Dedifferentiated amniotic fluid mesenchymal stem cell (primary cell): ENCODE measurements around the gene CEACAM16.
"Not testable (repeated sequence)": the region's sequence is repeated elsewhere in the genome, so short reads cannot be mapped to it uniquely, and the experiment has no call there.

Source experiments
- DNase-seq: peaks from one replicate; pipeline ENCODE4 v3.0.0-alpha.2; 2016; ENCODE audit errors: extremely low spot score

The CEACAM16 gene, protein sequence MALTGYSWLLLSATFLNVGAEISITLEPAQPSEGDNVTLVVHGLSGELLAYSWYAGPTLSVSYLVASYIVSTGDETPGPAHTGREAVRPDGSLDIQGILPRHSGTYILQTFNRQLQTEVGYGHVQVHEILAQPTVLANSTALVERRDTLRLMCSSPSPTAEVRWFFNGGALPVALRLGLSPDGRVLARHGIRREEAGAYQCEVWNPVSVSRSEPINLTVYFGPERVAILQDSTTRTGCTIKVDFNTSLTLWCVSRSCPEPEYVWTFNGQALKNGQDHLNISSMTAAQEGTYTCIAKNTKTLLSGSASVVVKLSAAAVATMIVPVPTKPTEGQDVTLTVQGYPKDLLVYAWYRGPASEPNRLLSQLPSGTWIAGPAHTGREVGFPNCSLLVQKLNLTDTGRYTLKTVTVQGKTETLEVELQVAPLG

DNA sequence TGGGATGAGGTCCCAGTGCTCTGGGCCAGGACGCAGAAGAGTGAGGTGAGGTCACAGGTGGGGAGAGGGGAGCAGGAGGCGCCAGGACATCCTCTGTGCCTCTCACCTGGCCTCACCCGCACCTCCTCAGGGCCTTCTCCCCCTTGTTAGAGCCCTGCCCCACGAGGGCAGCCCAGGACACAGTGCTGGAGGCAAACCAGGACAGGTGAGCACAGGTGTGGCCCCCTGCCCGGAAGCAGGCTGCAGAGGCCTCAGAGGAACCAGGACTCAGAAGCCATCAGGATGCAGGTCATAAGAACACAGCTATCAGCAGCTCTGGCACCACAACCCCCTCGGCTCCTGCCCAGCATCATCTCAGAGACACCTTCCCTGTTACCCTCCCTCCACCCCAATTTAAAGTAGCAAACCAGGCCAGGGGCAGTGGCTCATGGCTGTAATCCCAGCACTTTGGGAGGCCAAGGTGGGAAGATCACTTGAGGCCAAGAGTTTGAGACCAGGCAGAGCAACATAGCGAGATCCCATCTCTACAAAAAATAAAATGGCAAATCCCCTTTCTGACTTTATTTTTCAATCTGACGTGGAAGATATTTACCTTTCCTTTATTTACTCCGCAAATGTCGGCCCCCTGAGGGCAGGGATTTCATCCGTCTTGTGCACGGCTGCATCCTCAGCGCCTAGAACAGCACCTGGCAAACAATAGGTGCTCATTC is at the start of gene CEACAM16:
CEACAM16 (plus strand) TSS at position 660 of the 710 bp plus-strand sequence. CDS start 2,306 bp downstream, outside the sequence.
- no peak for DNase-seq

DNA sequence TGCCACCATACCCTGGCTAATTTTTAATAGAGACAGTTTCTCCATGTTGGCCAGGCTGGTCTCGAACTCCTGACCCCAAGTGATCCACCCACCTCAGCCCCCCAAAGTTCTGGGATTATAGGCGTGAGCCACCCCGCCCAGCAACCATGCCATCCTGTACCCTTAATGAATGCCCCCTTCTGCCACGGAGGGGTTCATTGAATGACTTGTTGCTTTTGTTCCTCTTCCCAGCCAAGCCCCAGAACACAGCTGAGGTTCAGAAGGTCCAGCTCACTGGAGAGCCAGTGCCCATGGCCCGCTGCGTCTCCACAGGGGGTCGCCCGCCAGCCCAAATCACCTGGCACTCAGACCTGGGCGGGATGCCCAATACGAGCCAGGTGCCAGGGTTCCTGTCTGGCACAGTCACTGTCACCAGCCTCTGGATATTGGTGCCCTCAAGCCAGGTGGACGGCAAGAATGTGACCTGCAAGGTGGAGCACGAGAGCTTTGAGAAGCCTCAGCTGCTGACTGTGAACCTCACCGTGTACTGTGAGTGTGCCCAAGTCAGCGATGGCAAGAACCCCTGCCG is 49.3 kb upstream of the CEACAM16 start:
- DNase-seq = no peak

GRCh38 chr19:44653343-44653742 is 45.6 kb upstream of the CEACAM16 start:
- DNase-seq = no peak

- no peak for DNase-seq
These were observed 44.8 kb upstream of the CEACAM16 start for GRCh38 chr19:44653977-44654774.

DNA sequence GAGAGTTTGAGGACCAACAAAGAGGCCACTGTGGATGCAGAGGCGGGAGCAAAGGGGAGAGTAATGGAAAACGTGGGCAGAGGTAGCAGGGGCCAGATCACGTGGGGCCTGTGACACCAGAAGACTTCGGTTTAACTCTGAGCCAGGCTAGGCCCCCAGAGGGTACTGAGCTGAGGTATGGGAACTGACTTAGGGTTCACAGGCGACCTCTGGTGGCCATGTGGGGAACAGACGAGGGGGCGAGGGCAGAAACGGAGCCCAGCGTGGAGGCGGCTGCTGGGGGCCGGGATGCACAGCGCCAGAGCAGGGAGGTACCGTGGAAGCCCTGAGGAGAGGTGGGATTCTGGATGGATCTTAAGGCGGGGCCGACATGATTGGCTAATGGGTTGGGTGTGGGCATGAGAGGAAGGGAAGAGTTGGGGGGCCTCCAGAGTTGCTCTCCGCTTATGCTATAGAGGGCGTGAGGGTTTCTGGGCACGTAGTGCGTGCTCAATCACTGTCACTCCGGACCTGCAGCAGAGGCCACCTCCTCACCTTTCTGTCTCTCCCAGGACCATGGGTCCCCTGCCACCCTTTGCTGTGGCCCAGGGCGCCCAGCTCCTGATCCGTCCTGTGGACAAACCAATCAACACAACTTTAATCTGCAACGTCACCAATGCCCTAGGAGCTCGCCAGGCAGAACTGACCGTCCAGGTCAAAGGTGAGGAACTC is 41.6 kb upstream of the CEACAM16 start:
- peak; percentile 60 for DNase-seq

GRCh38 chr19:44658069-44658733 is 40.8 kb upstream of the CEACAM16 start:
- DNase-seq = no peak

DNA sequence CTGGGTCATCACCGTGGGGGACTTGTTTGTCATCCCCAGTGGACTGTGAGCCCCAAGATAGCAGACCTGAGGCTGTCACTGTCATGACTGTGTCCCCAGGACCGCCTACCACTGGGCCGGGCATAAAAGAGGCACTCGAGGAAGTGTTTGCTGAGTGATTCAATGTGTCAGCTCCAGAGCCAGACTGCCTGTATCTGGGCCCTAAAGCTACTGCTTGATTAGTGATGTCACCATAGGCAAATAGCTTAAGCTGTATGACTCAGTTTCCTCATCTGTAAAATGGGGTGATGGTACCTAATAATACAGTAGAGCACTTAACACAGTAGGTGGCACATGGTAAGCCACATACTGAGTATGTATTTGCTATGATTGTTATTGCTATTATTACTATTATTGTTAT is 38.9 kb upstream of the CEACAM16 start:
- DNase-seq = no peak

DNA sequence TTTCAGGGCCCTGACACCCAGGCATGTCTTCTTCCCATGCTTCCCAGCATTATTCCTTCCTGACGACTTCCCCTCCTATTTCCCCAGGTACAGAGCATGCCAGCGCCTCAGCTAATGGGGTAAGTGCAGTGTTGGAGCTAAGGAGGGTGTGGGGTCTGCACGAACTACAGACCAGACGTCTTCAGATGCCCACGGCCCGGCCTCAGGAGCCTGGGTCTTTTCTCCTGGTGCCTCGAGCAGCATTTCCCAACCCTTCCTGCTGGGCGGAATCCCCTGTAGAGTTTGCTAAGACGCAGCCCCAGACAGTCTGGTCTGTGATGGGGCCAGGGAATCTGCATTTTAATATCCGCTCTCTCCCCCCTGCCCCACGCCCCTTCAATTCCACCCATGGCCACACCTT is 37.7 kb upstream of the CEACAM16 start:
- no peak for DNase-seq

- no peak for DNase-seq
These were observed 37.0 kb upstream of the CEACAM16 start for GRCh38 chr19:44661904-44662303.

GRCh38 chr19:44662691-44663385 is 36.1 kb upstream of the CEACAM16 start:
- no peak for DNase-seq

DNA sequence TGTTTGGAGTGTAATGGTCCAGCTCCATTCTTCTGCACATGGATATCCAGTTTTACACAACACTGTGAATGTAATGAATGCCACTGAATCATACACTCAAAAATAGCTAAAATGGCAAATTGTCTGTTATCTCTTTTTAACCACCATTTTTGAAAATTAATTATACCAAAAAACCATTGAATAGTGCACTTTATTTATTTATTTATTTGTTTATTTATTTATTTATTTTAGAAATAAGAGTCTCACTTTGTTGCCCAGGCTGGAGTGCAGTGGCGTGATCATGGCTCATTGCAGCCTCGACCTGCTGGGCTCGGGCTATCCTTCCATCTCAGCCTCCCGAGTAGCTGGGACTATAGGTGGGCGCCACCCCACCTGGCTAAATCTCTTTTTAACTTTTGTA is 35.0 kb upstream of the CEACAM16 start:
- no peak for DNase-seq

DNA sequence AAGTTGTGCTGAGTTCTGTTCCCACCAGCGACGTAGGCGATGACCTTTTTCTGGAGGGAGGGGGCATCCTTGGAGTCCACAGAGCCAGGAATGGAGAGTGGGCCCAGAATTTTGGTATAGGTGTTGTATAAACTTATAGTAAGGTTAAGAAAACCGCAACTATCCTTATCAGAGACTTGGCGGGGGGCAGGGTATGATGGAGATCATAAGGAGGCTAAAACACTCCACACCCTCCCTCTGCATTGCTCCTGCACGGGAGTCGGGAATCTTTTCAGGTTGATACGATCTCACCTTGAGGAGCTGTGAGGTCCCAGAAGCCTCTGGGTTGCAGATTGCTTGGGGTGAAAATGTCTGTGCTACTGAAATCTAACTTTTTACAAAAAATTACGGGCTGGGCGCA is 34.0 kb upstream of the CEACAM16 start:
- DNase-seq = no peak

GRCh38 chr19:44666852-44667556 is 31.9 kb upstream of the CEACAM16 start:
- DNase-seq = no peak

DNA sequence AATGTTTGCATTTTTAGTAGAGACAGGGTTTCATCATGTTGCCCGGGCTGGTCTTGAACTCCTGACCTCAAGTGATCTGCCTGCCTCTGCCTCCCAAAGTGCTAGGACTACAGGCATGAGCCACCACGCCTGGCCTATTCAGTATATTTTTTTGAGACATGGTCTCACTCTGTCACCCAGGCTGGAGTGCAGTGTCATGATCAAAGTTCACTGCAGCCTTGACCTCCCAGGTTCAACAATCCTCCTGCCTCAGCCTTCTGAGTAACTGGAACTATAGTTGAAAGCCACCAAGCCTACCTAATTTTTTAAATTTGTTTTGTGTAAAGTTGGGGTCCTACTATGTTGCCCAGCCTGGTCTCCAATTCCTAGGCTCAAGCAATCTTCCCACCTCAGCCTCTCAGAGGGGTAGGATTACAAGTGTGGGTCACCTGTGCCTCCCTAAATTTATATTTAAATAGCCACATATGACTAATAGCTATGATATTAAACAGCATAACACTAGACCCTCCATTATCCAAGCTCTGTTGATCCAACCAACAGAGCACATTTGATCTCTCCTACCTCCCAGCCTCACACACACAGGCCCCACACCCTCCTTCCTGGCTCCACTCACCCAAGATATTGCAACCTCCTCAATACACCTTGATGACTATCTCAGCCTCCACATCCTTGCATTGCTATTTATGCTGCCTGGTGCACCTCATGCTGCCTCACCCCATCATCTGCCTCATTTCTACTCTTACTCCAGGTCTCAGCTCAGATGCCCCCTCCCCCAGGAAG is 29.8 kb upstream of the CEACAM16 start:
- no peak for DNase-seq

DNA sequence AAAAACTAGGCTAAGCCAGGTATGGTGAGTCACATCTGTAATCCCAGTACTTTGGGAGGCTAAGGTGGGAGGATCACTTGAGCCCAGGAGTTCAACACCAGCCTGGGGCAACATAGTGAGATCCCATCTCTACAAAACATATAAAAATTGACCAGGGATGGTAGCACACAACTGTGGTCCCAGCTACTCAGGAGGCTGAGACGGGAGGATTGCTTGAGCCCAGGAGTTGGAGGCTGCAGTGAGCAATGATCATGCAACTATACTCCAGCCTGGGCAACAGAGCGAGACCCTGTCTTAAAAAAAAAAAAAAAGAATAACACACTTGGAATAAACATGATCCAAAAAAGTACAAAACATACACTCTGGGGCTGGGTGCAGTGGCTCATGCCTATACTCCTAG is 28.9 kb upstream of the CEACAM16 start:
- not testable (repeated sequence) for DNase-seq

DNA sequence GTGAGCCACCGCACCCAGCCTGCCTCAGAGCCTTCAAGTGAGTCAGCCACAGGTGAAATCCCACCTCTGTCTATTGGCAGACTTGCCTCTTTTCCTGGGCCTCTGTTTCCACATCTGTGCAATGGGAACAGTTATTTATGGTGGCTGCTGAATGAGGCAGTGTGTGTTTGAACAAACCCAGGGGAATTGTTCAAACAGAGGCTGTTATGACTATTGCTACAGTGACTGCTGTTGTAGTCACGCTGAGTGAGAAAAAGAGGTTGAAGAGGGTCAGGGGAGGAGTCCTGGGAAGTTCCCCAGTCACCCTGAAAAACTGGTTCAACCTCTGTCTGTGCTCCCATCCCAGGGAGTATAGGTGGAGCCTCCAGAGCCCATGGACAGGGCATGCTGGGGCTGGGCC is 27.6 kb upstream of the CEACAM16 start, which contains the start of gene CEACAM19:
CEACAM19 (plus strand) TSS at position 83 of the 400 bp plus-strand sequence. CDS start 450 bp downstream, outside the sequence.
- no peak for DNase-seq

DNA sequence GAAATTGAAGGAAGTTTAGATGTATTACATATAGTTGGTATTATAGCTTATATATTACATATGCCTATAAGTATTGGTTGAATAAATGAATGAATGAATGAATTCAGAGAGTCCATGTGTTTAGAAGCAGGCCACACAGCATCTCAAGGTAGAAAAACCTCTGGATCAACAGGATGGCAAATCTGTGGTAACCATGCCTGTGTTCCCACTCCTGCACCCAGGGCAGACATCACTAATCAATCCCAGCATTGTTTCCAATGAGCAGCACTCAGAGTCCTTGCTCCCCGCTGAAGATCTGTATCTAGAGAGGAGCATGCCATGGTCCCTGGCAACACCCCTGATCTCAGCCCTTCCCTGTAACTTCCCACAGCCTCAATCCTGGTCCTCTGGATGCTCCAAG is 26.7 kb upstream of the CEACAM16 start:
- DNase-seq = no peak

- no peak for DNase-seq
These were observed 25.4 kb upstream of the CEACAM16 start for GRCh38 chr19:44673510-44673909.

GRCh38 chr19:44675521-44675920 is 23.4 kb upstream of the CEACAM16 start:
- no peak for DNase-seq
